KOPT-K1 (cell line): ENCODE results near the gene USP3.
"Not testable (repeated sequence)": the region's sequence is repeated elsewhere in the genome, so short reads cannot be mapped to it uniquely, and the experiment has no call there.

ENCODE experiments used
- H3K27ac ChIP-seq: fragments of 200-600 bp; sonication (generic); 2 replicates; pipeline ENCODE4 v1.5.1; 2016; ENCODE audit warnings: antibody characterized with exemption, mild to moderate bottlenecking, low read depth, low read length; ENCODE audit not compliant: poor library complexity, severe bottlenecking
- H3K36me3 ChIP-seq: fragments of 200-600 bp; sonication (generic); 2 replicates; pipeline ENCODE4 v1.5.1; 2017; ENCODE audit warnings: antibody characterized with exemption, mild to moderate bottlenecking, low read length, moderate library complexity; ENCODE audit not compliant: insufficient read depth
- H3K9me3 ChIP-seq: fragments of 200-600 bp; sonication (generic); 2 replicates; pipeline ENCODE4 v1.5.1; 2017; ENCODE audit warnings: antibody characterized with exemption, low read length, mild to moderate bottlenecking; ENCODE audit not compliant: insufficient read depth, poor library complexity, severe bottlenecking

Gene USP3

GRCh38 chr15:63603516-63603915 is 99.1 kb downstream of the USP3 start:
- no peak overlapping the region for H3K27ac ChIP-seq
- H3K36me3 ChIP-seq, result peaks cover 10% of the 10 kb centered on the region
- H3K9me3 ChIP-seq, result no peaks in the 10 kb centered on the region

- Histone ChIP-seq H3K9me3 (no peaks in the 10 kb centered on the region), H3K36me3 (peaks cover 17% of the 10 kb centered on the region), H3K27ac (no peak overlapping the region)
Measured at GRCh38 chr15:63604281-63604680, 99.9 kb downstream of the USP3 start.

DNA sequence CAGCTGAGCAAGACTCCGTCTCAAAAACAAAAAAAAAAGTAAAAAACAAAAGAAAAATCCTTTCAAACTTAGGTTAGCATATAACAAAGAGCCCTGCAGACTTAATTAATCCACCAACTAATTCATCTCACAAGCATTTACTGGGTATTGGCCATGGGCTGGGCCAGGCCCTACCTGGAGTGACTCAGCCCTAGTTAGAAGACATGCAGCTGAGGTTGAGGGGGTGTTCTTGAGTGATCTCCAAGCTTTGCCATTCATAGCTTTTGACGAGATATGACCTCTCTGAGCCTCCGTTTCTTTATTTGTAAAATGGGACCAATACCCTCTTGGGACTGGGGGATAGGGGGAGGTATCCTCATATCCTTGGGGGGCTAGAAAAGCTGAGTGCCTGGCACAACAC is 100.6 kb downstream of the USP3 start:
- Histone ChIP-seq H3K27ac (no peak overlapping the region), H3K9me3 (no peaks in the 10 kb centered on the region), H3K36me3 (peaks cover 22% of the 10 kb centered on the region)

GRCh38 chr15:63605816-63606215 is 101.4 kb downstream of the USP3 start:
- Histone ChIP-seq H3K36me3 (peaks cover 22% of the 10 kb centered on the region), H3K27ac (peak overlapping the region; percentile 21)

DNA sequence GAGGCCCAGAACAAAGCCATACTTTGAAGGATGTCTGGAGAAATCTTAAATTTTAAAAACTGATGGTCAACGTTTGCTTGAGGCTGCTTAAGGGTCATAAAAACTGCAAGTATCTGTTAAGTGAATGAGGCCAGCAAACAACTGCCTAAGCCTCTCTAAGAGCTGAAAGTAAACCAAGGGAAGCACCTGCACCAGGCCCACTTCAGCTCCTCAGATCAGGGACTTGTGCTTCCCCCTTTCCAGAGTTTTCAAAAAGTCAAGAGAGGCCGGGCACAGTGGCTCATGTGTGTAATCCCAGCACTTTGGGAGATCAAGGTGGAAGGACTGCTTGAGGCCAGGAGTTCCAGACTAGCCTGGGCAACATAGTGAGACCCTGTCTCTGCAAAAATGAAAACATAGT is 101.9 kb downstream of the USP3 start:
- no peaks in the 10 kb centered on the region for H3K9me3 ChIP-seq
- H3K36me3 ChIP-seq, result peaks cover 24% of the 10 kb centered on the region
- peak overlapping the region; percentile 13 for H3K27ac ChIP-seq

More at GRCh38 chr15:63605816-63606215, 101.4 kb downstream of the USP3 start:
- H3K9me3 ChIP-seq, result no peaks in the 10 kb centered on the region

DNA sequence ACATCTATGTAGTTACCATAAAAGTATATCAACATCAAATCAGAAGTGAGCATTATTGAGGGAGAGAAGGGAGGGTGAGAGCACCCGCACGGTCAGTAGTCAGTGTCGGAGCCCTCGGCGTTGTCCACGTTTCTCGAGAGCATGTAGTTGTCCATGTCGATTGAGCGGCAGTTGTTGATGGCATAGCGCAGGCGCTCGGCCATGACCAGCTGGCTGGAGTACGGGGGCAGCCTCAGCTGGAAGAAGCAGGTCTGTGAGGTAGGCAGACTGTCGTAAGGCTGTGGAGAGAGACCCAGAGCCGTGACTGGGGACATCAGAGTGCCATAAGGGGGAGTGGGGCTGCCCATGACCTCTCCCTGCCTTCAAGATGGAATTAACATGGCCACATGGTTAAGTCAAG is 104.6 kb downstream of the USP3 start:
- H3K27ac ChIP-seq, result no peak overlapping the region
- peaks cover 38% of the 10 kb centered on the region for H3K36me3 ChIP-seq
- H3K9me3 ChIP-seq, result no peaks in the 10 kb centered on the region

DNA sequence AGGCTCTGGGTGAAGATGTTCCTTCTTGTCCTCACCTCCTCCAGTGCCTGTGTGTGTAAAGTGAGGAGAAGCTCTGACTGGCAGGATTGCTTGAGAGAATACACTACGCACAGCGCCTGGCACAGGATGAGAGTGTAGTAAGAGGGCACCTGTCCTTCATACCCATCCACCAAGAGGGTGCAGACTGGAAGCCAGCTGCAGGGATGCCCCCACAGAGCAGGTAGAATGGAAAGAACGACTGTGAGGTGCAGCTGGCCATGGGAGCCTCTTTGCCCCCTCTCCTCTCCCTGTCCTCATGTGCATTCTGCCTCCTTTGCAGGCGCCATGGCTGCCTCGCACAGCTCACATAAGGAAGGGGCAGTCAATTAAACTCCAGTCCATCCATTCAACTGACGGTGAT is 105.1 kb downstream of the USP3 start:
- Histone ChIP-seq H3K36me3 (peaks cover 42% of the 10 kb centered on the region), H3K27ac (no peak overlapping the region), H3K9me3 (no peaks in the 10 kb centered on the region)

GRCh38 chr15:63610209-63610841 is 105.9 kb downstream of the USP3 start:
- H3K27ac ChIP-seq, result peak overlapping the region; percentile 47
- H3K36me3 ChIP-seq, result peaks cover 51% of the 10 kb centered on the region

DNA sequence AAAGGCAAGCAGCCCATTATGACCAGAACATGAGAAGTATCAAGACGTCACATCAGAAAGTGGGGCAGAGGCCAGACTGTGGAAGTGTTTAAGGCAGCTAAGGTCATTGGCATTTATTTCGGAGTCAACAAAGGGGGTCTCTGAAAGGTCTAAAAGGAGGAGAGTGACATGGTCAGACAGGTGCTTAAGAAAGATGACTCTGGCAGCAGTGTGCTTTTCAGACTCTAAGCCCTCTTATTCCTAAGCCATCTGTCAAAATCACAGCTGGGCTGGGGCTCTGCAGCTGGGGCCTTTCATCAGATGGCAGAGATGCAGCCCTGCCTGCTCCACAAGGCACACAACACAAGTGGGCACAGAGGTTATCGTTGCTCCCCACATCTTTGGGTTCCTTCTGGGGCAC is 106.8 kb downstream of the USP3 start:
- no peaks in the 10 kb centered on the region for H3K9me3 ChIP-seq
- H3K36me3 ChIP-seq, result peaks cover 59% of the 10 kb centered on the region
- H3K27ac ChIP-seq, result no peak overlapping the region

More at GRCh38 chr15:63610209-63610841, 105.9 kb downstream of the USP3 start:
- H3K9me3 ChIP-seq, result no peaks in the 10 kb centered on the region

- H3K27ac ChIP-seq, result no peak overlapping the region
- peaks cover 62% of the 10 kb centered on the region for H3K36me3 ChIP-seq
- no peaks in the 10 kb centered on the region for H3K9me3 ChIP-seq
Measured at GRCh38 chr15:63612300-63612699, 107.9 kb downstream of the USP3 start.

DNA sequence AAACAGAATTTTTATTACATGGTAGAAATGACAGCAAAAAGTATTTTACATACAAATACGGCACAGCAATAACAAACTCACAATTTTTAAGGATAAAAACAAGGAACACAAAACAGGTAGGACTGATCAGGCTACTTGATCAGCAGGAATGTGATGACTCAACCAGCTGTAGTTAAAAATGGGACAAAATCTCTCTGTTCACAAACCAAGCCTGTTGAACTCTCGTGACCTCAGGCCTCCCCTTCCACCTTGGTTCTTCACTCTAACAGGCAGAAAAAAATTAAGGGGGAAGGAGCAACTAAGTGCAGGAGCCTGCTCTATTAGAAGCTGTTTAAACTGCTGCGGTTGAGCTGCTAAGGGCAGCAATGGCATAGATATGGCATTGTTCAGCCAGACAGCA is 111.5 kb downstream of the USP3 start:
- Histone ChIP-seq H3K27ac (no peak overlapping the region), H3K9me3 (no peaks in the 10 kb centered on the region), H3K36me3 (peaks cover 41% of the 10 kb centered on the region)

- peaks cover 38% of the 10 kb centered on the region for H3K36me3 ChIP-seq
- H3K27ac ChIP-seq, H3K9me3 ChIP-seq: not testable (repeated sequence)
Measured at GRCh38 chr15:63617147-63617546, 112.8 kb downstream of the USP3 start.

- H3K36me3 ChIP-seq, result peaks cover 40% of the 10 kb centered on the region
- not testable (repeated sequence) for H3K9me3 ChIP-seq
Measured at GRCh38 chr15:63617627-63618026, 113.2 kb downstream of the USP3 start.

DNA sequence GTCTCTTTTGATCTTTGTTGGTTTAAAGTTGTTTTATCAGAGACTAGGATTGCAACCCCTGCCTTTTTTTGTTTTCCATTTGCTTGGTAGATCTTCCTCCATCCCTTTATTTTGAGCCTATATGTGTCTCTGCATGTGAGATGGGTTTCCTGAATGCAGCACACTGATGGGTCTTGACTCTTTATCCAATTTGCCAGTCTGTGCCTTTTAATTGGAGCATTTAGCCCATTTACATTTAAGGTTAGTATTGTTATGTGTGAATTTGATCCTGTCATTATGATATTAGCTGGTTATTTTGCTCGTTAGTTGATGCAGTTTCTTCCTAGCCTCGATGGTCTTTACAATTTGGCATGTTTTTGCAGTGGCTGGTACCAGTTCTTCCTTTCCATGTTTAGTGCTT is 116.4 kb downstream of the USP3 start:
- H3K27ac ChIP-seq, H3K9me3 ChIP-seq: not testable (repeated sequence)
- H3K36me3 ChIP-seq, result peaks cover 42% of the 10 kb centered on the region

More at GRCh38 chr15:63617627-63618026, 113.2 kb downstream of the USP3 start:
- not testable (repeated sequence) for H3K27ac ChIP-seq

DNA sequence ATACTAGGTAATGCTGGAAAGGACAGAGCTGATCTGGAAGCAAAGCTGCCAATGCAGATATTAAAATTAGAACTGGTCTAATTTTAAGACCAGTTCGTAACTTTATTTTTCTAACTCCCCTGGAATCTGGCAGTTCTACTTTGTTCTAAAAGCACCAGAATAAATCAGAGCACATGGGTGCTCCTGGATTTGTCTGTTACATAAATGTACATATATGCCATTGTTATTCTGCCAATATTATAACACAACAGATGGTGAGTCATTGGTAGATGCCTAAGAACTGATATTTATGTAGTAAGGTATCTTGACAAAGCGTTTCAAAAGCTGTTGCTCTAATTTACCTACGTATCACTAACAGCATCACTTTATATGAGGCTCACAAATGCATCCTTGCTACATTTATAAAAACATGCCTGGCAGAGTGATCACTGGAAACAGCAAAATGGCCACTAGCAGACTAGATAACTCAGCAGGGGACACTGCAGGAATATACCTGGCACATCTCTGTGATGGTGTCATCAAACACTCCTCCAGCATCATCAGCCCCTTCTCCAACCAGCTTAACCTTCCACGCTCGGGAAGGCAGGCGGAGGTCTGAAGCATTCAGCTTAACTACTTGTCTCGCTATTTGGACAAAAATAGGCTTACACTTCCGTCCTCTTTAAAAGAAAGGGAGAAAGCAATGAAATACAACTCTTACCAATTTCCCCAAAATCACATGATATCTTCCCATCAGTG is 119.0 kb downstream of the USP3 start:
- no peak overlapping the region for H3K27ac ChIP-seq
- peaks cover 60% of the 10 kb centered on the region for H3K36me3 ChIP-seq
- no peaks in the 10 kb centered on the region for H3K9me3 ChIP-seq

DNA sequence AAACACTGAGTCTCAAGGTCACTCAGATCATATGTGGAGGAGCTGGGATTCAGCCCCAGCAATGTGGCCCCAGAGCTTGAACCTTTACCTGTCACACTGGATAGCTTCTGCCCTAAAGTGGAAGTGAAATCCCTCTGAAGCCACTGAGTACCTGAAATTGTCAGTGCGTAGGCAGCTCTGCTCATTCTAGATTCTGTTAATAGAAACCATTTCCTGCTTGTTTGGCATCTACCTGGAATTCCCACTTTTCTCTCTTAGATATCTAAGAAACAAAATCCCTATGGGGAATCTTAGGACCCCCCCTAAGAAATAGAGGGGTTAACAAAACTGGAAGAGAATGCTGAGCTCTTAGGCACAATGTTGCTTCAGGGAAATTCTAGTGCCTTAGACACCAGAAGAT is 122.6 kb downstream of the USP3 start:
- Histone ChIP-seq H3K27ac (no peak overlapping the region), H3K9me3 (no peaks in the 10 kb centered on the region), H3K36me3 (peaks cover 86% of the 10 kb centered on the region)
